ENCODE results near the gene BEND6. TPM values are rescaled to one million over a fixed set of nuclear protein-coding genes. Genes with fewer than 3 reads are reported as not detected.

The BEND6 gene
- total and polyA plus RNA-seq, 2 donors (not counting 3 experiments of a cell fraction or from before 2014, with no cell fraction given) = 0.15 to 0.66 TPM

- no peak for TF ChIP-seq POLR2A (IDR thresholded peaks at IDR 0.05; ENCODE audit: low read depth, low read length)
- TF ChIP-seq GATA2 (IDR thresholded peaks at IDR 0.05; ENCODE audit: insufficient read depth, insufficient read length, low read depth, low read length) = no peak
- TF ChIP-seq JUN (IDR thresholded peaks at IDR 0.05; ENCODE audit: borderline replicate concordance, insufficient read depth, insufficient read length, low read depth) = no peak
- TF ChIP-seq EZH2 (IDR thresholded peaks at IDR 0.05; ENCODE audit: borderline replicate concordance, low read depth, low read length, severe bottlenecking) = no peak
- TF ChIP-seq MYC (IDR thresholded peaks at IDR 0.05; ENCODE audit: low read depth, low read length) = no peak
- peak; percentile 82 to 88 for TF ChIP-seq CTCF (IDR thresholded peaks at IDR 0.05; ENCODE audit: extremely low read depth in 1 of 2, insufficient read depth in 1 of 2, low read depth in 1 of 2, low read length in 2 of 2)
- no peak for TF ChIP-seq MAX (IDR thresholded peaks at IDR 0.05; ENCODE audit: insufficient read depth, insufficient read length)
- peak; percentile 56 for TF ChIP-seq POLR2AphosphoS5 (IDR thresholded peaks at IDR 0.05; ENCODE audit: insufficient read depth, low read depth, low read length)
- no peak for TF ChIP-seq FOS (IDR thresholded peaks at IDR 0.05; ENCODE audit: borderline replicate concordance, insufficient read depth, low read length)
- Histone ChIP-seq H3K9me1 (replicated peaks; ENCODE audit: control insufficient read depth, extremely low read depth, insufficient read depth, low read length) (no peaks in the 10 kb centered on the region), H3K4me2 (ENCODE audit: insufficient read depth, low read length) (peak overlapping the region; percentile 98), H3K9me3 (replicated peaks; ENCODE audit: control insufficient read depth, insufficient read depth, low read length) (no peaks in the 10 kb centered on the region), H3K27me3 (ENCODE audit: control insufficient read depth in 2 of 2, insufficient read depth in 2 of 2, low read length in 2 of 2) (no peaks in the 10 kb centered on the region), H3K79me2 (ENCODE audit: control insufficient read depth, insufficient read depth, low read length) (no peaks in the 10 kb centered on the region), H3K36me3 (ENCODE audit: control insufficient read depth in 2 of 2, extremely low read depth in 1 of 2, insufficient read depth in 2 of 2, low read length in 2 of 2) (no peaks in the 10 kb centered on the region), H4K20me1 (replicated peaks; ENCODE audit: control insufficient read depth, extremely low read depth, insufficient read depth, low read length) (no peaks in the 10 kb centered on the region), H3K4me1 (ENCODE audit: control insufficient read depth, extremely low read depth, insufficient read depth, low read length) (peaks cover 16% of the 10 kb centered on the region), H3K4me3 (replicated peaks in 1 of 3; ENCODE audit: insufficient read depth in 1 of 3, low read depth in 1 of 3, low read length in 3 of 3) (peak overlapping the region; percentile 43 to 83 (median 75)), H3K27ac (ENCODE audit: insufficient read depth, low read depth, low read length) (peak overlapping the region; percentile 52), H3K9ac (replicated peaks; ENCODE audit: extremely low read depth, insufficient read depth, low read length) (peak overlapping the region; percentile 65), H2AFZ (ENCODE audit: low read depth, low read length) (peak overlapping the region; percentile 99)
- POLR2A ChIA-PET = interaction anchor here (0.8 to 0.9 kb wide), 2 partner anchors 51 to 359 kb away, joined by 3 to 4 read pairs; no protein-coding TSS in a partner anchor
- dilution Hi-C loops (cut with MboI; ENCODE audit: extremely low pct_ligation_motif_present, low sequenced_read_pairs) (no loop called here), intact Hi-C loops (cut with micrococcal nuclease) (loop anchor here (1.0 to 10.0 kb wide), 8 partner anchors 51 to 361 kb away; partner anchors contain the start of genes KIAA1586 and RAB23)
- DNase-seq (ENCODE audit: low read depth, low spot score) (peak; percentile 83), FAIRE-seq (peak; percentile 4)
- TSS peak; percentile 19 for BruUV-seq (replicated peaks)
- CTCF ChIA-PET = interaction anchor here (0.6 to 4.4 kb wide), 30 partner anchors 8 to 369 kb away, joined by 3 to 58 read pairs (median 4); partner anchors contain the start of genes KIAA1586, PRIM2 and ZNF451
Observed at GRCh38 chr6:56955171-56956155, 556 bp downstream of the BEND6 start.

Data from endothelial cell of umbilical vein (primary cell).